Osteocyte (in vitro differentiated cells): ENCODE measurements around the gene NEK4. TPM values are rescaled to one million over a fixed set of nuclear protein-coding genes. Genes with fewer than 3 reads are reported as not detected.

Experiments
- DNase-seq: peaks from one replicate; pipeline ENCODE4 v3.0.0; 2021; ENCODE audit warnings: mixed read lengths; ENCODE audit not compliant: unreplicated experiment; ENCODE audit errors: extremely low spot score
- H3K27ac Mint-ChIP-seq: one replicate; pipeline ENCODE4 v1.8.0; 2021; ENCODE audit warnings: mild to moderate bottlenecking, mixed read lengths; ENCODE audit not compliant: unreplicated experiment
- H3K27me3 Mint-ChIP-seq: one replicate; pipeline ENCODE4 v1.8.0; 2021; ENCODE audit warnings: mixed read lengths; ENCODE audit not compliant: unreplicated experiment
- H3K36me3 Mint-ChIP-seq: one replicate; pipeline ENCODE4 v1.8.0; 2021; ENCODE audit warnings: mixed read lengths; ENCODE audit not compliant: unreplicated experiment
- H3K4me1 Mint-ChIP-seq: one replicate; pipeline ENCODE4 v1.8.0; 2021; ENCODE audit warnings: mixed read lengths; ENCODE audit not compliant: unreplicated experiment
- H3K4me3 Mint-ChIP-seq: one replicate; pipeline ENCODE4 v1.8.0; 2021; ENCODE audit warnings: mild to moderate bottlenecking, moderate library complexity, mixed read lengths; ENCODE audit not compliant: unreplicated experiment
- H3K9me3 Mint-ChIP-seq: one replicate; pipeline ENCODE4 v1.8.0; 2021; ENCODE audit warnings: mixed read lengths; ENCODE audit not compliant: unreplicated experiment
- CTCF ChIP-seq: fragments of 200-600 bp; sonication (generic); IDR thresholded peaks from 2 replicates; pipeline ENCODE4 v1.5.0; 2021; ENCODE audit warnings: antibody characterized with exemption, mild to moderate bottlenecking, moderate library complexity
- total RNA-seq: library from RNA; stranded (reverse); gene quantifications from 2 replicates; pipeline ENCODE4 v1.2.1, GENCODE V29; 2021

The NEK4 gene
- total RNA-seq, 1 donor from 2014 or later, result 23.1 TPM

GRCh38 chr3:52723935-52724334, 46.8 kb downstream of the NEK4 start:
- peak; percentile 64 for DNase-seq
- Mint-ChIP-seq H3K27ac (no peak overlapping the region), H3K9me3 (peaks cover 6% of the 10 kb centered on the region), H3K4me3 (no peak overlapping the region), H3K4me1 (no peaks in the 10 kb centered on the region), H3K27me3 (no peaks in the 10 kb centered on the region), H3K36me3 (peaks cover 34% of the 10 kb centered on the region)
- no peak for TF ChIP-seq CTCF

GRCh38 chr3:52722491-52722890, 48.2 kb downstream of the NEK4 start:
- TF ChIP-seq CTCF, result no peak
- Mint-ChIP-seq H3K27me3 (no peaks in the 10 kb centered on the region), H3K4me1 (no peaks in the 10 kb centered on the region), H3K27ac (no peak overlapping the region), H3K9me3 (peaks cover 4% of the 10 kb centered on the region), H3K36me3 (peaks cover 27% of the 10 kb centered on the region), H3K4me3 (no peak overlapping the region)
- DNase-seq, result peak; percentile 36

GRCh38 chr3:52721730-52722008, 49.1 kb downstream of the NEK4 start:
- peaks cover 26% of the 10 kb centered on the region for H3K36me3 Mint-ChIP-seq
- no peak overlapping the region for H3K27ac Mint-ChIP-seq
- no peaks in the 10 kb centered on the region for H3K27me3 Mint-ChIP-seq
- H3K4me1 Mint-ChIP-seq, result no peaks in the 10 kb centered on the region
- no peak for TF ChIP-seq CTCF
- DNase-seq, result peak; percentile 25
- no peak overlapping the region for H3K4me3 Mint-ChIP-seq
- peaks cover 4% of the 10 kb centered on the region for H3K9me3 Mint-ChIP-seq

- peaks cover 4% of the 10 kb centered on the region for H3K9me3 Mint-ChIP-seq
- no peak for TF ChIP-seq CTCF
- no peaks in the 10 kb centered on the region for H3K27me3 Mint-ChIP-seq
- peak; percentile 23 for DNase-seq
- H3K4me1 Mint-ChIP-seq, result no peaks in the 10 kb centered on the region
- peaks cover 29% of the 10 kb centered on the region for H3K36me3 Mint-ChIP-seq
- no peak overlapping the region for H3K27ac Mint-ChIP-seq
- no peak overlapping the region for H3K4me3 Mint-ChIP-seq
Measured at GRCh38 chr3:52721002-52721729, 49.6 kb downstream of the NEK4 start.

GRCh38 chr3:52719618-52720017, 51.1 kb downstream of the NEK4 start:
- TF ChIP-seq CTCF, result no peak
- H3K36me3 Mint-ChIP-seq, result peaks cover 25% of the 10 kb centered on the region
- H3K9me3 Mint-ChIP-seq, result peaks cover 4% of the 10 kb centered on the region
- no peak overlapping the region for H3K4me3 Mint-ChIP-seq
- DNase-seq, result no peak
- H3K27ac Mint-ChIP-seq, result no peak overlapping the region
- no peaks in the 10 kb centered on the region for H3K27me3 Mint-ChIP-seq
- H3K4me1 Mint-ChIP-seq, result no peaks in the 10 kb centered on the region
